GM12801 (cell line): ENCODE measurements around the gene HPS1.

ENCODE experiments used
- TF ChIP-seq, protein P1 (sequence below): IDR thresholded peaks from one replicate; pipeline ENCODE4 v1.5.1; 2011; ENCODE audit warnings: control low read depth; ENCODE audit not compliant: insufficient read length; ENCODE audit errors: extremely low read depth

The HPS1 gene

DNA sequence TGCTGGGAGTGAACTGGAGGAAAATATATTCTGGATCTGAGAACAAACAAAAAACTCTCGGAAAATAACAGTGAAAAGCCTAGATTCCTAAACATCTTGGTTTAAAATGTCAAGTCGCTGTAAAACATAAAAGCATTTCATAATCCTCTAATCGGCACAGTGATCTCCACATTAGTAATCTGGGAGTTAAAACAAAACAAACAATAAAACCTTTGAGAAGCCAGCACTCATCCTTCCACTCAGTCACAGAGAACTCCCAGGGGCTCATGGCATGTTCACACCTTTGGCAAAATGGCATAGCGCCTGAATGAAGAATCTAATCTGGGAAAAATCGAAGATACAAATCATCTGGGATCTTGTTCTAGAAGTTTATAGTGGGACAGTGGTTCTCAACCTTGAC, 24.1 kb upstream of the HPS1 start:
- TF ChIP-seq, protein P1, sequence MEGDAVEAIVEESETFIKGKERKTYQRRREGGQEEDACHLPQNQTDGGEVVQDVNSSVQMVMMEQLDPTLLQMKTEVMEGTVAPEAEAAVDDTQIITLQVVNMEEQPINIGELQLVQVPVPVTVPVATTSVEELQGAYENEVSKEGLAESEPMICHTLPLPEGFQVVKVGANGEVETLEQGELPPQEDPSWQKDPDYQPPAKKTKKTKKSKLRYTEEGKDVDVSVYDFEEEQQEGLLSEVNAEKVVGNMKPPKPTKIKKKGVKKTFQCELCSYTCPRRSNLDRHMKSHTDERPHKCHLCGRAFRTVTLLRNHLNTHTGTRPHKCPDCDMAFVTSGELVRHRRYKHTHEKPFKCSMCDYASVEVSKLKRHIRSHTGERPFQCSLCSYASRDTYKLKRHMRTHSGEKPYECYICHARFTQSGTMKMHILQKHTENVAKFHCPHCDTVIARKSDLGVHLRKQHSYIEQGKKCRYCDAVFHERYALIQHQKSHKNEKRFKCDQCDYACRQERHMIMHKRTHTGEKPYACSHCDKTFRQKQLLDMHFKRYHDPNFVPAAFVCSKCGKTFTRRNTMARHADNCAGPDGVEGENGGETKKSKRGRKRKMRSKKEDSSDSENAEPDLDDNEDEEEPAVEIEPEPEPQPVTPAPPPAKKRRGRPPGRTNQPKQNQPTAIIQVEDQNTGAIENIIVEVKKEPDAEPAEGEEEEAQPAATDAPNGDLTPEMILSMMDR, result no peak

DNA sequence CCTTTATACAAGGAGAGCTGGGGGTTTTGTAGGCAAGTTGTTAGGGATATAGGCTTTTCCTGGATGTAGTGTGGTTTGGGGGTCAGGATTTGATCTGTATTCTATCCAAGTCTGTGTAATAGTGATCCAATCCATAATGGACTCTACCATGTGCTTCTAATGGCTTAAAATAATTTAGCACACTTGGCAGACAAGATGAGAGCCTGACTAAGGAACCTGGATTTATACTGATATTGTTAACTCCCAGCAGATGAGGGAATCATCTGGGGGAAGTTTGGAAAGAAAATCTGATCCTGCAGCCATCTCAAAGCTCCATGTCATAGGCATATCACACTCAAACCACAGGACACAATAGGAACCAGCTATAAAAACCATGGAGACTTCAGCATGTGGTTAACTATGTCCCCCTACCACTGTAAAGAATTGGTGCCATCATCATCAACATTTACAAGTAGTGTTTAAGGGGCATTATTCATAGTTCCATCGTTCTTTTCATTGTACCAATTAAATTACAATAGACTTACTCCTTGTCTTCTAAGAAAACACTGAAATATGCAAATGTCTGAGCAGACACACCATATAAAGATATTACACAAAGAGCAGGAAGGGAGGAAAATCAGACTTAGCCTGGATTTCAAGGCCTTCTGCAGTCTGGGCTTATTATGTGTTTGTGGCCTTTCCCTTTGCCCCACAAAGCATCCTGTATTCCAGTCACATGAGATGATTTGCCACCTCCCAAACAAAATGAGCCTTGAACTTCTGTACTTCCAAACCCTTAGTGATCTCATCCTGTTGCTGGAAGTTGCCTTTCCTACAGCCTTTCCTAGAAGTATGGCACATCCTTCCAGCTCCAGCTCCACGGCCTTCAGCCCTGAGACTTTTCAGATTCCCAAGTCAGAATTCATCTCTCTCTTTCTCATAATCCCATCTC, 22.5 kb upstream of the HPS1 start:
- TF ChIP-seq, protein P1, result no peak

DNA sequence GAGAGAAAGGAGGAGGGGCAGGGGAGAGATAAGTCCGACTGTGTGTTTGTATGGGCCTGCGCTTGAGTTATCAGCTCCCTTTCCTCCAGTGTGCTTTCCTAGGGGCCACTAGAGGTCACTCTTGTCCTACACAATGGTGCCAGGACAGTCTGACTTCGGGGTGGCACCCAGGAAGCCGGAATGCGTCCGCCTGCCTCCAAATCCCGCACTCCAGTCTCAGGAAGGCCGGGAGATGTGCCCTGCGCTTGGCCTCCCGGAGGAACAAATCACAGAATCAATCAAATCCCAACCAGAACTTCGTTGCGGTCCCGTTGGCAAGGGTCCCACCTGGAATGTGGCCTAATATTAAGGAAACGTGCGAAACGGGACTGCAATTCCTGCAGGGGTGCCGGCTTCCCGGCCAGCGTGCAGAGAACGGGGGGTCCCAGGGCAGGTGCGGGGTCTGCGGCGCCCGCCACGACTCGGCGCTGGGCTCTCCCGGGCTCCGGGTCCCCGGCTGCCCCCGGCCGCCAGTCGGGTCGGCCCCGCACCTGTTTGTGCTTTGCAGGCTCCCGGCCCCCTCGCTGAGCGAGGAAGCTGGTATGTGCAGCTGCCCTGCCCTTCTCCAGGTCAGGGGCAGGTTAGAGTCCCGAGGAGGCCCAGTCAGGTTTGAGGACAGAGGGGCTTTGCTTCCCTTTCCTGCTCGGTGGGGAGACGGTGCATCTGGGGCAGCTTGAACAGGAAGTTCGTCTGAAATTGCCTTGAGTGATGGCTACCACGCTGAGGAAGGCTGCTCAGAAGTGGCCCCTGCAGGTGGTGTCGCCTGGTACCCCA, 21.0 kb upstream of the HPS1 start:
- TF ChIP-seq, protein P1, result no peak

DNA sequence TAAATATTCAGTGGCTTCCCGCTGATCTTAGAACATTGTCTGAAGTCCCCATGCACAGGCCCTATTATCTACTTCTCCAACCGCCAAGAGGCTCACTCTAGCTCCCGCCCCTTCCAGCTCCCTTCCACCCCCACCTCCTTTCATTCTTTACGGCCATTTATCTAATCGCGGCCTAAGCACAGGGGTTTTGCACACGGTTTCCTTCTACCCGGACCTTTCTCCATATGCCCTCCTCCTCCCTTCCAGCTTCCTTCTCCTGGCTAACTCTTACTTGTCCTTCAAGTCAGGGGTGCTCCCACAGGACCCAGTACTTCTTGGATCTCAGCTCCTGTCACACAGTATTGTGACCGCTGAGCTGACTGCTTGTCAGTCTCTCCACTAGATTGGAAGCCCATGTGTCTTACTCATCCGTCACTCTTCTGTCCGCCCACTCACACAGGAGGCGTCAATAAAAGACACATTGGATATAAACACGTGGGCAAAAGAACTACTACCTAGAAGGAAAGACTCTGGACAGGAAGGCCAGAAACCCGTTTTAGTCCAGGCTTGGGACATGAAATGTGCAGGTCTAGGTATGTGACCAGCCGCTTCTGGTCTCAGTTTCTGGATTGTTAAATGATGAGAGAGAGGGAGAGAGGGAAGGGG, 20.2 kb upstream of the HPS1 start:
- TF ChIP-seq, protein P1, result no peak

DNA sequence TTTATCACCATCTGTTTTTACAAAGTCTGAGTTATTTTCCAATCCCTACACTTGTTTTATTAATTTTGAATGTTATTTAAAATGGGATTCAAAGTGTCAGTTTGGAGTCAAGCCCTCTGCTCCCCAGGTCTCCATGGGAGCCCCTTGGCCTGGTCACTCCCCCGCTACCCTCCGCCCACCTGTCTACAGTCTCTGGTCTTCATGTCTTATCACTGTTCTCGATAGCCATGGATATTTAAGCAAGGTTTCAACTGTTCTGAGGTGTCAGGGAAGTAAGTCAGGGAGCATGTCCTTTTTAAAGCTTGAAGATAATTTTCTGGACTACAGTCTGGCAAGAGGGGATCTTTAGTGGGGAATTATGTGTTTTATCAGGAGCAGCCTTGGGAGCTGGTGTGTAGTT, 19.1 kb upstream of the HPS1 start:
- TF ChIP-seq, protein P1, result no peak

DNA sequence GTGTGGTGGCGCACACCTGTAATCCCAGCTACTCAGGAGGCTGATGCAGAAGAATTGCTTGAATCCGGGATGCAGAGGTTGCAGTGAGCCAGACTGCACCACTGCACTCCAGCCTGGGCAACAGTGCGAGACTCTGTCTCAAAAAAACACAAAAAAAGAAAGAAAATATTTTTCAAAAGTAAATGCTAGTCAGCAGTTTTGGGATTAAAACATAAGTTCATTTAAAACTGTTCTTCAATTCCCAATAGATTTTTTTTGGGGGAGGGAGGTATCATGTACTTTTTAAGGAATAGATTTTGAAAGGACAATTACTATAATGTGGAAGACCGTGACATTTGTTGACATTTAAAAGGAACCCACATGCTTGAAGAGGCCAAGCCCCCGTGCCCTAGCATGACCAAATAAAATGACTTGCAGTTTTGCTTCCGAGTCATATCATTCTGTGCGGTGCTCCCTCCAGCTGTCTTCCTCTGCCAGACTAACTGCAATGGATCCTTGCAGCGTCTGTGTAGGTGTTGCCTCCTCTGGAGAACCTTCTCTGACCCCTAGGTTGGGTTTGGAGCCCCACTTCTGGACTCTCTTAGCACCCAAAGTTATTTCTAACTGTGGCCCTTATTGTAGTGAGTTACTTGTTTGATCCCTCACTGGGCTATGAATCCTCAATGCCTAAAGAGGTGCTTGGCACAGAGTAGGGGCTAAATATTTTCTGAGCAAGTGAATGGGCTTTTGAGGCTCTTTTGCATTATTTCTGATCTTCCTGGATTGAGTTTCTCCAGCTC, 17.4 kb upstream of the HPS1 start:
- TF ChIP-seq, protein P1, result no peak

DNA sequence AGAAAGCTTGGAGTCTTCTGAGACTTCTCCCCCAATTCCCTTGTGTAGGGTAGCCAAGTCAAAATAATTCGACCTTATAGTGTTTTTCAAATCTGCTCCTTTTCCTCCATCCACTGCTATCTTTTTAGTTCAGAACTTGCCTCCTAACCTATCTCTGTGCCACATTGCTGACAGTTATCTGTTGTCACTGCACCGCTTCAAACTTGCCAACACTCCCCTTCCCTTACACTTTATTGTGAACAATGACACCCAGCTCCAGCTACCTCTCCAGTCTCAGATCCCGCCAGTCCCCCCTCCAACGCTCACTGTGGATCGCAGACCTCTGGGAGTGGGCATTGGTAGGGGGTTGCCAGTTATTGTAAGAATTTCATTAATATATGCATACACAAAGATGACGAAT, 16.3 kb upstream of the HPS1 start:
- TF ChIP-seq, protein P1, result no peak
